ENCODE data around the gene RTRAF.

DNA sequence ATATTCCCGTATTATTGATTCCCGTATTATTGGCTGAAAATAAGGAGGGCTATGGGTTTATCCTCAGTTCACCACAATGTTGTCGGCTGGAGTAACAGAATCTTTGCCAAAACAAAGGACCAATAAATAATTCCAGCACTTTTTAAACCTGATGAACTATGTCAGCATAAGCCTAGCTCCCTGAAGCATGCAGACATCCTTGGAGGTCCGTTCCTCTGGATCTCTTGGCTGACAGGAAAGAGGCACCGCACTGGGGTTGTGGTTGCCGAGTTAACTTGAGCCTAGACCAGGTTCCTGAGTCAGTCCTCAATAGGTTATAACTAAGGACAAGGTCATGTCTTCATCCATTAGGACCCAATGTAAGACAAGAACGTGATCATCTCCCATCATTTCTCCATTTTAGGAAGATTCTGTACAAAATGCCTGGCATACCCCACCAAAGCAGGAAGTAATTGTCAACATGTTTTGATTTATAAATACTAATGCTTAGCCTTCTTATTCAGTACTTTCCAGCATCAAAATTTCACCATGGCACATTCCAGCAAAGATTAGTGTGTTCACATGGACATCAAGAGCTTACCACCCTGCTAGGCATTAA, 43.0 kb downstream of the RTRAF start:
- TF ChIP-seq, protein P1, sequence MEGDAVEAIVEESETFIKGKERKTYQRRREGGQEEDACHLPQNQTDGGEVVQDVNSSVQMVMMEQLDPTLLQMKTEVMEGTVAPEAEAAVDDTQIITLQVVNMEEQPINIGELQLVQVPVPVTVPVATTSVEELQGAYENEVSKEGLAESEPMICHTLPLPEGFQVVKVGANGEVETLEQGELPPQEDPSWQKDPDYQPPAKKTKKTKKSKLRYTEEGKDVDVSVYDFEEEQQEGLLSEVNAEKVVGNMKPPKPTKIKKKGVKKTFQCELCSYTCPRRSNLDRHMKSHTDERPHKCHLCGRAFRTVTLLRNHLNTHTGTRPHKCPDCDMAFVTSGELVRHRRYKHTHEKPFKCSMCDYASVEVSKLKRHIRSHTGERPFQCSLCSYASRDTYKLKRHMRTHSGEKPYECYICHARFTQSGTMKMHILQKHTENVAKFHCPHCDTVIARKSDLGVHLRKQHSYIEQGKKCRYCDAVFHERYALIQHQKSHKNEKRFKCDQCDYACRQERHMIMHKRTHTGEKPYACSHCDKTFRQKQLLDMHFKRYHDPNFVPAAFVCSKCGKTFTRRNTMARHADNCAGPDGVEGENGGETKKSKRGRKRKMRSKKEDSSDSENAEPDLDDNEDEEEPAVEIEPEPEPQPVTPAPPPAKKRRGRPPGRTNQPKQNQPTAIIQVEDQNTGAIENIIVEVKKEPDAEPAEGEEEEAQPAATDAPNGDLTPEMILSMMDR (conservative IDR thresholded peaks at IDR 0.05; ENCODE audit: low read length): no peak
- no peak for TF ChIP-seq EZH2phosphoT487 (IDR thresholded peaks at IDR 0.05; ENCODE audit: borderline replicate concordance, low read depth, low read length)

All from OCI-LY7 (cell line).